ENCODE results near the gene IRF2BP2.

DNA sequence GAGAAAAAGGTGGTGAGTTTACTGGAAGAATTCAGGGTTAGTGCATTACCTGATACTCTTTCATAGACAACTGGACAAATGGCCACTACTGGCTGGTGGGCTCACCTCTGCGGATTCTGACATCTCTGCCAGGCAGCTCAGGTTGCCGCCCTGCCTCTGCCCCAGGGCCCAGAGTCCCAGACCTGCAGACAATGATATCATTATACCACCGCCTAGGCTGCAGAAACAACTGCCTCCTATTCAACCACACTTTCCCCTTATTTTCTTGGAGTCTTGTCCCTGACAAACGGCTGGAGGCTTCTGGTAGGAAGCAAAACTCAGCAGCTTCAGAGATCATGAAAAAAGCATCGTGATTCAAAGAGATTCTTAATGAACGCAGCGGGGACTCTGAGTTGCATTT lies 37.0 kb downstream of the IRF2BP2 start:
- no peak for TF ChIP-seq POLR2AphosphoS5 (IDR thresholded peaks at IDR 0.05)
- no peak for TF ChIP-seq CTCF (IDR thresholded peaks at IDR 0.05)
- no peak for TF ChIP-seq EP300 (IDR thresholded peaks at IDR 0.05; ENCODE audit: low read depth)

Data from transverse colon (tissue), 4 donors.